ENCODE results near the gene CATSPER4. TPM values are rescaled to one million over a fixed set of nuclear protein-coding genes. Genes with fewer than 3 reads are reported as not detected.

Gene CATSPER4
- total and polyA plus RNA-seq, 2 donors, result 0.07 TPM; not detected in 1

DNA sequence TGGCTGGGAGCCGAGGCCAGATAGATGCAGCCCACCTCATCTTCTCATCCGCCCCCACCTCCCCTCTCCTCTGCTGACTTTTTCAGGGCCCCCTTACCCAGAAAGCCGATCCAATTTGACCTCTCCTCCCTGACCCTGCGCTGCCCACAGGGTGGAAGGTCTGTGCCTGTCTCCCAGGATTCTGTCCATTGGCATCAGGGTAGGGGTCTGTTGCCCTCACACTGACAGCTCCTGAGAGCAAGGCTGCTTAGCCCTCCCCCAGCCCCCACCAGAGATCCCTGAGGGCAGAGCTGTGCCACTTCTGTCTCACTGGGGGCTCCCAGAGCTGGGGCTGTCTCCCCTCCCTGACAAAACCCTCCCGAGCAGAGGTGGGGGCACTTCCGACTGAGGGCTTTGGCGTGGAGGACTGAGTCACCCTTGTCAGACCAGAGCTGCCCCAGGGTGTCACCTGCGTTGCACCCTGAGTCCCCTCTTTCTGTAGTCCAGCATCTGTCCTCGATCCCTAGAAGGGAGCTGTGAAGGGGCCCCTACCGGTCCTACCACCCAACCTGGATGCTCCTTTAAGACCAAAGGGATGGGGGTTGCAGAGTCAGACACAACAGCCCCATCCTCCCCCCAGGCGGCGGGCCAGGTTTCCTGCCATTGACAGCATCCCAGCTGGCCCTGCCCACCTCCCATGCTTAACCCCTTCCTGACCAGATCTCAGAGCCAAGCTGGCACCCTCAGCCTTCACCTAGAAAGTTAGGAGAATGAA is 33.9 kb upstream of the CATSPER4 start:
- H3K27me3 ChIP-seq (ENCODE audit: control insufficient read depth in 2 of 2, insufficient read depth in 1 of 2, low read length in 1 of 2), result peaks cover 5 to 43% of the 10 kb centered on the region in 2 donors
- H3K4me3 ChIP-seq (ENCODE audit: low read length in 2 of 2), result peak overlapping the region in 1 of 2 donors; percentile 13
- no peaks in the 10 kb centered on the region for H3K36me3 ChIP-seq (ENCODE audit: control insufficient read depth in 2 of 2, insufficient read depth in 2 of 2, low read length in 1 of 2)
- H3K4me1 ChIP-seq (ENCODE audit: control insufficient read depth in 2 of 2, insufficient read depth in 2 of 2, low read length in 2 of 2), result peaks cover 22 to 44% of the 10 kb centered on the region in 2 donors
- WGBS, result 27% methylated on average over 12 of the region's 12 CpGs
- H3K27ac ChIP-seq (ENCODE audit: low read depth in 1 of 2, low read length in 1 of 2), result no peak overlapping the region
- H3K9me3 ChIP-seq (ENCODE audit: control insufficient read depth in 2 of 2, insufficient read depth in 1 of 2, low read length in 1 of 2), result no peaks in the 10 kb centered on the region
- peak in 1 of 9 donors; percentile 65 for DNase-seq (ENCODE audit: low read depth in 6 of 9, low spot score in 9 of 9)

DNA sequence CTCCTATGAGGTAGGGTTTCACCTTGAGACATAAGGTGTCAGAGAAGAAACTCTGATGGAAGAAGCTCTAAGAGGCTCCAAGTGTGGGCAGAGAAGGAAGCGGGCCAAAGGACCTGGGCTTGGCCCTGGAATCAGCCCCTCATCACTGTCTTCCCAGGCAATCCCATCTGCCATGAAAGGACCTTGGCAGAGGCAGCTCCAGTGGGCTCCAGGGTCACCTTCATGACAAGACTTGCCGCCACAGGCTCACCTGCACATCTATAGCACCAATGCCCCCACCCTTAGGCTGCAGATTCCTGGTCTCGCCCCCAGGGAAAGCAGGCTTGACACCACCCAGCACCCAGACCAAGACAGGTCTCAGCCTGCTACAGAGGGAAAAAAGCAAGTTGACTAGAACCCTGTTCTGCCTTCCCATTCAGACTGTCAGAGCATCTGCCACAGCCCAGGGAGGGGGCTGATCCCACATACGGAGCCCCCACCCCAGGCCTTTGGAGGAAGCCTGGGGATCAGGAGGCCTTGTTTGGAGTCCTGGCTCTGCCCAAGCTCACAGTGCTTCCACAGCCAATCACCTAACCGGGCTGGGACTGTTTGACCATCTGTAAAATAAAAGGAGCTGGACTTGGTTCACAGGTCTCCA is 32.0 kb upstream of the CATSPER4 start:
- no peak for DNase-seq (ENCODE audit: low read depth in 6 of 9, low spot score in 9 of 9)
- H3K4me1 ChIP-seq (ENCODE audit: control insufficient read depth in 2 of 2, insufficient read depth in 2 of 2, low read length in 2 of 2), result peaks cover 22 to 53% of the 10 kb centered on the region in 2 donors
- no peak overlapping the region for H3K27ac ChIP-seq (ENCODE audit: low read depth in 1 of 2, low read length in 1 of 2)
- peaks cover 20 to 60% of the 10 kb centered on the region in 2 donors for H3K27me3 ChIP-seq (ENCODE audit: control insufficient read depth in 2 of 2, insufficient read depth in 1 of 2, low read length in 1 of 2)
- 94% methylated on average over 5 of the region's 5 CpGs for WGBS
- H3K4me3 ChIP-seq (ENCODE audit: low read length in 2 of 2), result no peak overlapping the region
- H3K36me3 ChIP-seq (ENCODE audit: control insufficient read depth in 2 of 2, insufficient read depth in 2 of 2, low read length in 1 of 2), result no peaks in the 10 kb centered on the region
- H3K9me3 ChIP-seq (ENCODE audit: control insufficient read depth in 2 of 2, insufficient read depth in 1 of 2, low read length in 1 of 2), result peaks cover 0 to 8% of the 10 kb centered on the region in 2 donors

DNA sequence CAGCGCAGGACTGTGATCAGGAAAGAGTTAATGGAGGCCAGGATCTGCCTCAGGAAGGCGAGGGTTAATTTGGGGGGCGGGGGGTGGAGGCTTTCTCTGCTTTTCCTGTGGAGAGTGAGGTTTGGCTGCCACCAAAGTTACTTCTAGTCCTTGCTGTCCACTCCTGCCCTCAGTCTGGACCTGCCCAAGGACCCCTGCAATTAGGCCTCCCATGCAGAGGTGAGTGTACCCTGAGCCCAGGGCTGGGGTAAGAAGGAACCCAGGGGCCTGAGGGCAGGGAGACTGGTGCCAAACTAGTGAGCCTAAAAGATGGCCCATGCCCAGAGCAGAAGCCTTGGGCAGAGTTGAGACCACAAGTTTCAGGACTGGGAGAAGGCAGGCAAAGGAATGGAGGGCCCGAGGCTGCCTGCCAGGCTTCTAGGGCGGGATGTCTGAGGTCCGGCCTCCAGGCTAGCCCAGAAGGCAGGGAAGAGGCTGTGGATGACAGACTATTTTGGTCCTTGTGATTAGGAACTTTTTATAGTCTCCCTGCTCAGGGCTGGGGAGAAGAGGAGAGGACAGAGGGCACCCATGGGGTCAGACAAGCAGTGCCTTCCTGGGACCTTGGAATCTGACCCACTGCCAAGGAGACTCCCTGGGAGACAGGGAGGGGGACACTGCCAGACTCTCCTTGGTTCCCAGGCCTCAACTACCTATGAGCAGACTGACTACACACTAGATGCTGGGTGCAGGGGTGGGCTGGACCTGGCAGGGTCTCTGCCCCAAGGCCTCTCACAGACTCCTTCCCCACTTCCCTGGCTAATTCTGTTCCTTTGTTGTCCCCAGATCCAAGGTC is 31.3 kb upstream of the CATSPER4 start, which contains the start of gene FAM110D:
TSS of gene FAM110D (plus strand) at position 172 of the 835 bp plus-strand sequence. CDS start 2,213 bp downstream, outside the sequence.
- 76% methylated on average over 6 of the region's 6 CpGs for WGBS
- peaks cover 23 to 58% of the 10 kb centered on the region in 2 donors for H3K4me1 ChIP-seq (ENCODE audit: control insufficient read depth in 2 of 2, insufficient read depth in 2 of 2, low read length in 2 of 2)
- DNase-seq (ENCODE audit: low read depth in 6 of 9, low spot score in 9 of 9), result no peak
- no peak within 1 kb of the TSS for H3K27ac ChIP-seq (ENCODE audit: low read depth in 1 of 2, low read length in 1 of 2)
- H3K9me3 ChIP-seq (ENCODE audit: control insufficient read depth in 2 of 2, insufficient read depth in 1 of 2, low read length in 1 of 2), result peaks cover 0 to 8% of the 10 kb centered on the region in 2 donors
- no peaks in the 10 kb centered on the region for H3K36me3 ChIP-seq (ENCODE audit: control insufficient read depth in 2 of 2, insufficient read depth in 2 of 2, low read length in 1 of 2)
- no peak within 1 kb of the TSS for H3K4me3 ChIP-seq (ENCODE audit: low read length in 2 of 2)
- H3K27me3 ChIP-seq (ENCODE audit: control insufficient read depth in 2 of 2, insufficient read depth in 1 of 2, low read length in 1 of 2), result peaks cover 25 to 65% of the 10 kb centered on the region in 2 donors

DNA sequence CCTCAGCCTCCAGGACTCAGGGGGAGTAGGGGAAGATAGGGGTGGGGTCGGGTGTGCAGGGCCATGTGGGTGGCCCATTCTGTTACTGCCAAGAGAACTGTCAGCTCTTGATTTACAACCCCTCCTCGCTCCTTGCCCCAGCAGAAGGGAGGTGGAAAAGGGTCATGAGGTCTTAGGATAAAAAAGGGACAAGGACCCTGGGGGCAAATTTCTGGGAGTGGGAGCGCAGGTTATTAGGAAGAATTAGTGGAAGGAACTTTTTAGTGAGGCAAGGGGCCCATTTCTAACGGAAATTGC is 30.7 kb upstream of the CATSPER4 start:
- peaks cover 0 to 8% of the 10 kb centered on the region in 2 donors for H3K9me3 ChIP-seq (ENCODE audit: control insufficient read depth in 2 of 2, insufficient read depth in 1 of 2, low read length in 1 of 2)
- peaks cover 25 to 69% of the 10 kb centered on the region in 2 donors for H3K27me3 ChIP-seq (ENCODE audit: control insufficient read depth in 2 of 2, insufficient read depth in 1 of 2, low read length in 1 of 2)
- H3K4me1 ChIP-seq (ENCODE audit: control insufficient read depth in 2 of 2, insufficient read depth in 2 of 2, low read length in 2 of 2), result peaks cover 26 to 58% of the 10 kb centered on the region in 2 donors
- no peak overlapping the region for H3K27ac ChIP-seq (ENCODE audit: low read depth in 1 of 2, low read length in 1 of 2)
- H3K36me3 ChIP-seq (ENCODE audit: control insufficient read depth in 2 of 2, insufficient read depth in 2 of 2, low read length in 1 of 2), result no peaks in the 10 kb centered on the region
- DNase-seq (ENCODE audit: low read depth in 6 of 9, low spot score in 9 of 9), result no peak
- no peak overlapping the region for H3K4me3 ChIP-seq (ENCODE audit: low read length in 2 of 2)
- WGBS, result 96% methylated on average over 4 of the region's 4 CpGs

DNA sequence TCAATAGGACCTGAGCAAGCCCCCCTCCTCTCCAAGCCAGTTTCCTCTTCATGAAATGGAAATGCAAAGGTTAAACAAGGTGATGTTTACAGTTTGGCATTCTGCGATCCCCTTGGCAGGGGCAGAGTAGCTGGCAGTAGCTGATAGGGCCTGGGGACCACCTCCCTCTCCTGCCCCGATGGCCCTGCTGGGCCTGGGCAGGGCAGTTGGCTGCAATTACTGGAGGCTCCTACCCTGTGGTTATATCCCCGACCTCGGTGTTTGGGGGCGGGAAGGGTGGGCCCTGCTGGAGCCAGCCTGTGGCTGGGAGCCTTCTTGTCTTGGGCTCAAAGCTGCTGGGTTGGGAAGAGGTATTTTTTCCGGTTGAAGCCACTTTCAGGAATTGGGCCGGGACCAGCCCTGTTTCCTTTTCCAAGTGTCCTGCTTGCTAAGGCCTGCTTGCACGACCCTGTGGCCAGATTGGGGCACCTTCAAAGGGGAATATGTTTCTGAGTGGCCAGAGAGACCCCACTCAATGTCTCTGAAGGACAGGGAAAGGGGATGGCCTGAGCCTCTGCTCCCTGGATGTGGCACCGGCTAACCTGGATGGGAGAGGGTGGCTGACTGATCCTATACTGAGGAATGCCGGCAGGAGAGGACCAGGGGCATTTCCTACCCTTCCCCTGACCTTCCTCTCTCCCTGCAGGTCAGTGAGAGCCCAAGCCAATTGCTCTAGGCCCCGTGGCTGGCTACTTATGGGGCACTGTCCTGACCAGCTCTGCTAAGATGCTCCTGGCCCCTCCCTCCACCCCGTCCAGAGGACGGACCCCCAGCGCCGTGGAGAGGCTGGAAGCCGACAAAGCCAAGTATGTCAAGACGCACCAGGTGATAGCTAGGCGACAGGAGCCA is 29.6 kb upstream of the CATSPER4 start:
- Histone ChIP-seq H3K4me3 (ENCODE audit: low read length in 2 of 2) (no peak overlapping the region), H3K4me1 (ENCODE audit: control insufficient read depth in 2 of 2, insufficient read depth in 2 of 2, low read length in 2 of 2) (peaks cover 15 to 48% of the 10 kb centered on the region in 2 donors), H3K27me3 (ENCODE audit: control insufficient read depth in 2 of 2, insufficient read depth in 1 of 2, low read length in 1 of 2) (peaks cover 27 to 67% of the 10 kb centered on the region in 2 donors), H3K9me3 (ENCODE audit: control insufficient read depth in 2 of 2, insufficient read depth in 1 of 2, low read length in 1 of 2) (peaks cover 0 to 8% of the 10 kb centered on the region in 2 donors), H3K36me3 (ENCODE audit: control insufficient read depth in 2 of 2, insufficient read depth in 2 of 2, low read length in 1 of 2) (no peaks in the 10 kb centered on the region), H3K27ac (ENCODE audit: low read depth in 1 of 2, low read length in 1 of 2) (no peak overlapping the region)
- WGBS, result 82% methylated on average over 18 of the region's 18 CpGs
- DNase-seq (ENCODE audit: low read depth in 6 of 9, low spot score in 9 of 9), result no peak

DNA sequence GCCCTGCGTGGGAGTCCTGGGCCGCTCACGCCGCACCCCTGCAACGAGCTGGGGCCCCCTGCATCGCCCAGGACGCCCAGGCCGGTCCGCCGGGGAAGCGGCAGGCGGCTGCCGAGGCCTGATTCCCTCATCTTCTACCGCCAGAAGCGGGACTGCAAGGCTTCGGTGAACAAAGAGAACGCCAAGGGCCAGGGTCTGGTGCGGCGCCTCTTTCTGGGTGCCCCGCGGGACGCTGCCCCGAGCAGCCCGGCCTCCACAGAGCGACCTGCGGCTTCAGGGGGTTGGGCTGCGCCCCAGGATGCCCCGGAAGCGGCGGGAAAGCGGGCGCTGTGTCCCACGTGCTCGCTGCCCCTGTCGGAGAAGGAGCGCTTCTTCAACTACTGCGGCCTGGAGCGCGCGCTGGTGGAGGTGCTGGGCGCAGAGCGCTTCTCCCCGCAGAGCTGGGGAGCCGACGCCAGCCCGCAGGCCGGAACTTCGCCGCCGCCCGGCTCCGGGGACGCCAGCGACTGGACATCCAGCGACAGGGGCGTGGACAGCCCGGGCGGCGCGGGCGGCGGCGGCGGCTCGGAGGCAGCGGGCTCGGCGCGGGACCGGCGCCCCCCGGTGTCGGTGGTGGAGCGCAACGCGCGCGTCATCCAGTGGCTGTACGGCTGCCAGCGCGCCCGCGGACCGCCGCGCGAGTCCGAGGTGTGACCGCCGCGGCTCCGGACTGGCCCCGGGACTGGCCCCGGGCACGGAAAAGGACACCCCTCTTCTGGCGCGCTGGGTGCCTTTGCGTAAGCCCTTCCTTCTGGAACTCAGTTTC is 28.8 kb upstream of the CATSPER4 start:
- H3K9me3 ChIP-seq (ENCODE audit: control insufficient read depth in 2 of 2, insufficient read depth in 1 of 2, low read length in 1 of 2), result peaks cover 0 to 8% of the 10 kb centered on the region in 2 donors
- peaks cover 7 to 43% of the 10 kb centered on the region in 2 donors for H3K4me1 ChIP-seq (ENCODE audit: control insufficient read depth in 2 of 2, insufficient read depth in 2 of 2, low read length in 2 of 2)
- H3K4me3 ChIP-seq (ENCODE audit: low read length in 2 of 2), result peak overlapping the region; percentile 12 to 50
- WGBS, result 4% methylated on average over 98 of the region's 98 CpGs
- no peaks in the 10 kb centered on the region for H3K36me3 ChIP-seq (ENCODE audit: control insufficient read depth in 2 of 2, insufficient read depth in 2 of 2, low read length in 1 of 2)
- peak in 1 of 9 donors; percentile 66 for DNase-seq (ENCODE audit: low read depth in 6 of 9, low spot score in 9 of 9)
- peaks cover 27 to 61% of the 10 kb centered on the region in 2 donors for H3K27me3 ChIP-seq (ENCODE audit: control insufficient read depth in 2 of 2, insufficient read depth in 1 of 2, low read length in 1 of 2)
- H3K27ac ChIP-seq (ENCODE audit: low read depth in 1 of 2, low read length in 1 of 2), result no peak overlapping the region

DNA sequence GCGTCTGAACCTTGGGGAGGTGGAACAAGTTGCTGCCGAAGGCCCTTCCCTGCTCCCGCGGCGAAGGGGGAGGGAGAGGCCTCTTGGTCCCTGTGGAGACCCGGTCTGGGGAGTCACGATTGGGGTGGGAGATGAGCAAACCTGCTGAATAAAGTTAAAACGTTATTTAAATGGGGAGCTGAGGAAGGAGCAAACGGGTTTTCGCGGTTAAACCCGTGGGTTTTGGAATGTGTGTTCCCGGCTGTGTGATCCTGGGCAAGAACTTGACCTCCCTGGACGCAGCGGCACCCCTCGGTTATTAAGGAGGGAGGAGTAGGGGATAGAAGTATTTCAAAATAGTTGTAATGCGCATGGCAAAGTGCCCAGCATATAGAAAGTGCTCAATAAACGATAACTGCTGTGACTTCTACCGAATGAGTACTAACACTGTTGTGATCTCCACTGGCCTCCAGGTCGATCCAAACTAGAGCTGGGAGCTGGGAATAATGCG is 28.1 kb upstream of the CATSPER4 start:
- Histone ChIP-seq H3K27me3 (ENCODE audit: control insufficient read depth in 2 of 2, insufficient read depth in 1 of 2, low read length in 1 of 2) (peaks cover 27 to 59% of the 10 kb centered on the region in 2 donors), H3K4me3 (ENCODE audit: low read length in 2 of 2) (peak overlapping the region in 1 of 2 donors; percentile 50), H3K36me3 (ENCODE audit: control insufficient read depth in 2 of 2, insufficient read depth in 2 of 2, low read length in 1 of 2) (no peaks in the 10 kb centered on the region), H3K27ac (ENCODE audit: low read depth in 1 of 2, low read length in 1 of 2) (no peak overlapping the region), H3K4me1 (ENCODE audit: control insufficient read depth in 2 of 2, insufficient read depth in 2 of 2, low read length in 2 of 2) (peaks cover 11 to 44% of the 10 kb centered on the region in 2 donors), H3K9me3 (ENCODE audit: control insufficient read depth in 2 of 2, insufficient read depth in 1 of 2, low read length in 1 of 2) (peaks cover 0 to 8% of the 10 kb centered on the region in 2 donors)
- no peak for DNase-seq (ENCODE audit: low read depth in 6 of 9, low spot score in 9 of 9)
- 27% methylated on average over 21 of the region's 21 CpGs for WGBS

DNA sequence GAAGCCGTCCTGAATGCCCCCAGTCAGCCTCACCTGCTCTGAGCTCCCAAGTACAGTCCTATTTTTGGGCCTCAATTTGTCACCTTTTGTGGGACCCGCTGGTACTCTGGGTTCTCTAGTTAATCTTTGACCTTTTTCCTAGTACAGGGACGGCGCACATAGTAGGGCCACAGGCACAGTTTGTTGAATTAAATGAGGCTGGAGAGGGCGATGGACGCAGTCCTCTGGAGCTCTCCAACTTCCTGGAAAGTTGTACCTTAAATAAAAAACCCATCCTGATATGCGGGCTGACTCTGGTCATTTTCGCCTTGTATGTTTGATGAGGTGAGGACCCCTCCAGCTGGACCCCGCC is 26.7 kb upstream of the CATSPER4 start:
- Histone ChIP-seq H3K27me3 (ENCODE audit: control insufficient read depth in 2 of 2, insufficient read depth in 1 of 2, low read length in 1 of 2) (peaks cover 27 to 59% of the 10 kb centered on the region in 2 donors), H3K4me3 (ENCODE audit: low read length in 2 of 2) (no peak overlapping the region), H3K4me1 (ENCODE audit: control insufficient read depth in 2 of 2, insufficient read depth in 2 of 2, low read length in 2 of 2) (peaks cover 11 to 37% of the 10 kb centered on the region in 2 donors), H3K27ac (ENCODE audit: low read depth in 1 of 2, low read length in 1 of 2) (no peak overlapping the region), H3K36me3 (ENCODE audit: control insufficient read depth in 2 of 2, insufficient read depth in 2 of 2, low read length in 1 of 2) (no peaks in the 10 kb centered on the region), H3K9me3 (ENCODE audit: control insufficient read depth in 2 of 2, insufficient read depth in 1 of 2, low read length in 1 of 2) (peaks cover 0 to 8% of the 10 kb centered on the region in 2 donors)
- WGBS, result 57% methylated on average over 9 of the region's 9 CpGs
- no peak for DNase-seq (ENCODE audit: low read depth in 6 of 9, low spot score in 9 of 9)

Data from thymus (tissue), 11 donors.